HepG2 (cell line): ENCODE data around the gene MAFB. TPM values are rescaled to one million over a fixed set of nuclear protein-coding genes. Genes with fewer than 3 reads are reported as not detected.

Experiments
- ATAC-seq: fragments of 200-7000 bp; cut with Tn5 transposase; 3 replicates; pipeline ENCODE4 v1.9.1; 2020; ENCODE audit warnings: mild to moderate bottlenecking, moderate library complexity
- BruUV-seq: library from RNA; stranded (reverse); fragments of 400-500 nt; replicated peaks from 2 replicates; lab custom pipeline; 2021; lab: Mats Ljungman, UMichigan
- CTCF ChIA-PET: fragments of 300-600 bp; formaldehyde crosslinking; extraction: SDS; loops from one replicate; lab custom pipeline; 2021; ENCODE audit warnings: low total read pairs, inconsistent platforms, low intra/inter-chr PET ratio; lab: Yijun Ruan, JAX
- POLR2A ChIA-PET: fragments of 350-600 bp; sonication (Branson Sonifier 250); formaldehyde crosslinking; loops from one replicate; lab custom pipeline; 2020; ENCODE audit warnings: antibody characterized with exemption, inconsistent platforms; lab: Yijun Ruan, JAX
- DNase-seq: peaks from one replicate; pipeline ENCODE4 v3.0.0-alpha.2; 2015; ENCODE audit warnings: low spot score
- FAIRE-seq: peaks from 3 replicates; lab custom pipeline; 2011; peaks lifted over from hg19 to GRCh38; lab: Jason Lieb, UNC
- H2AFZ ChIP-seq: one replicate; pipeline ENCODE4 v1.6.1; 2011; ENCODE audit warnings: low read length, inconsistent platforms
- H3K27ac ChIP-seq: fragments of 300-600 bp; 3 replicates; pipeline ENCODE4 v1.8.0; 2011; ENCODE audit warnings: mixed run types, mild to moderate bottlenecking, mixed read lengths, low read length, inconsistent platforms; ENCODE audit not compliant: insufficient read depth; ENCODE audit errors: extremely low read length
- H3K27me3 ChIP-seq, 2 experiments: fragments of 200-600 bp in 1 of 2; 2 replicates in 1 of 2; 3 replicates in 1 of 2; pipeline versions ENCODE4 v1.6.0 to v1.8.0; 2011; ENCODE audit warnings: low read length in 2 of 2, mild to moderate bottlenecking in 2 of 2, moderate library complexity in 2 of 2, inconsistent platforms in 1 of 2; ENCODE audit not compliant: insufficient read depth in 2 of 2, control insufficient read depth in 1 of 2
- H3K36me3 ChIP-seq, 2 experiments: fragments of 200-600 bp in 1 of 2; replicated peaks in 1 of 2; 2 replicates in 1 of 2; 3 replicates in 1 of 2; pipeline versions ENCODE4 v1.5.1 to v1.8.0; 2011; ENCODE audit warnings: low read length in 2 of 2, inconsistent platforms in 1 of 2; ENCODE audit not compliant: insufficient read depth in 2 of 2, control insufficient read depth in 1 of 2
- H3K4me1 ChIP-seq: 2 replicates; pipeline ENCODE4 v1.5.1; 2012; ENCODE audit warnings: low read length, inconsistent platforms; ENCODE audit not compliant: insufficient read depth
- H3K4me2 ChIP-seq: 2 replicates; pipeline ENCODE4 v1.6.0; 2011; ENCODE audit warnings: low read depth, low read length, inconsistent platforms
- H3K4me3 ChIP-seq, 3 experiments: fragments of 200-600 bp in 1 of 3; sonication (generic), shearing (Covaris generic) in 1 of 3; replicated peaks in 1 of 3; 2 replicates each; pipeline ENCODE4 v1.5.1; 2011 to 2016; ENCODE audit warnings: low read length in 3 of 3, inconsistent platforms in 2 of 3, low read depth in 2 of 3, mild to moderate bottlenecking in 2 of 3, control low read depth in 1 of 3, mixed read lengths in 1 of 3; ENCODE audit not compliant: insufficient read depth in 1 of 3
- H3K79me2 ChIP-seq: one replicate; pipeline ENCODE4 v1.6.1; 2011; ENCODE audit warnings: low read length, inconsistent platforms; ENCODE audit not compliant: insufficient read depth
- H3K9ac ChIP-seq: 2 replicates; pipeline ENCODE4 v1.6.0; 2011; ENCODE audit warnings: mild to moderate bottlenecking, low read depth, low read length, inconsistent platforms; ENCODE audit not compliant: insufficient read depth
- H3K9me3 ChIP-seq: 2 replicates; pipeline ENCODE4 v1.5.1; 2012; ENCODE audit warnings: mild to moderate bottlenecking, low read length
- H4K20me1 ChIP-seq: 2 replicates; pipeline ENCODE4 v1.6.0; 2011; ENCODE audit warnings: inconsistent platforms, mild to moderate bottlenecking, low read length, moderate library complexity; ENCODE audit not compliant: insufficient read depth
- HCFC1 ChIP-seq: fragments of 150-350 bp; IDR thresholded peaks from 2 replicates; pipeline ENCODE4 v1.6.1; 2014; ENCODE audit warnings: low read depth, low read length
- RAD21 ChIP-seq: fragments of 450-650 bp; formaldehyde crosslinking; IDR thresholded peaks from 2 replicates; pipeline ENCODE4 v1.5.0; 2020; ENCODE audit warnings: mild to moderate bottlenecking
- RXRA ChIP-seq: sonication (generic); formaldehyde crosslinking; IDR thresholded peaks from 2 replicates; pipeline ENCODE4 v1.5.1; 2020; ENCODE audit warnings: missing genetic modification reagents
- STAG1 ChIP-seq: sonication (generic); formaldehyde crosslinking; IDR thresholded peaks from 2 replicates; pipeline ENCODE4 v1.4.0; 2020; ENCODE audit warnings: missing genetic modification reagents
- XRCC5 ChIP-seq: fragments of 200-400 bp; formaldehyde crosslinking; optimal IDR thresholded peaks from 2 replicates; pipeline ENCODE3; 2017; ENCODE audit warnings: mild to moderate bottlenecking, low read length
- ZNF17 ChIP-seq: sonication (generic); formaldehyde crosslinking; IDR thresholded peaks from 2 replicates; pipeline ENCODE4 v1.5.0; 2020; ENCODE audit warnings: mild to moderate bottlenecking, missing genetic modification reagents
- WGBS: methylation state at CpG from one replicate; pipeline ENCODE4 v1.1.6; 2017; ENCODE audit warnings: low lambda C conversion rate; 5-methylcytosine and 5-hydroxymethylcytosine counted together
- in situ Hi-C: cut with HindIII; loops from 2 replicates; pipeline ENCODE4 v1.10.0; 2017; ENCODE audit warnings: low pct_unique_long_range_greater_than_20kb; ENCODE audit not compliant: extremely low pct_ligation_motif_present
- intact Hi-C: fragments of 100-400 bp; cut with micrococcal nuclease; formaldehyde crosslinking; loops from one replicate; pipeline ENCODE4 v1.10.0; 2022; ENCODE audit not compliant: unreplicated experiment
- polyA plus RNA-seq, 8 experiments: library from polyadenylated mRNA; depleted of rRNA in 3 of 8; stranded (reverse) in 7 of 8; unstranded in 1 of 8; fragments of >200 nt; fragmentation: Illumina TruSeq in 4 of 8; extraction: Trizol in 4 of 8; gene quantifications; 2 replicates each; pipeline versions ENCODE4 v1.2.1 to v1.2.3, GENCODE V29; 2011 to 2016; ENCODE audit warnings: low read depth in 4 of 8, missing spikeins in 1 of 8, mixed read lengths in 1 of 8; ENCODE audit not compliant: insufficient read depth in 1 of 8
- total RNA-seq, 5 experiments: library from RNA; depleted of rRNA; stranded (reverse); fragments of >200 nt; fragmentation: Illumina TruSeq; extraction: Trizol; gene quantifications; 2 replicates each; pipeline ENCODE4 v1.2.3, GENCODE V29; 2016; ENCODE audit warnings: low read depth in 1 of 5
- TF ChIP-seq, protein P1 (sequence below): sonication (generic); formaldehyde crosslinking; IDR thresholded peaks from 2 replicates; pipeline ENCODE4 v1.5.0; 2020; ENCODE audit warnings: mild to moderate bottlenecking, missing genetic modification reagents, moderate library complexity

The MAFB gene
- total and polyA plus RNA-seq, 2 of the 13 experiments (the other 11 are each of a cell fraction or from before 2014, with no cell fraction given) = 0.08 to 0.11 TPM

- Histone ChIP-seq H3K4me1 (peaks cover 9% of the 10 kb centered on the region; the same call in 1 of the 2 replicates), H3K4me3 (no peak overlapping the region), H3K27ac (no peak overlapping the region), H3K4me2 (no peak overlapping the region), H3K36me3 (no peaks in the 10 kb centered on the region), H3K9ac (no peak overlapping the region), H3K79me2 (no peaks in the 10 kb centered on the region), H2AFZ (no peak overlapping the region), H4K20me1 (no peaks in the 10 kb centered on the region), H3K27me3 (no peaks in the 10 kb centered on the region; a peak in 1 of 5 replicates), H3K9me3 (no peaks in the 10 kb centered on the region)
- ChIA-PET POLR2A (no interaction called here), CTCF (no interaction called here)
- peak; percentile 49 for DNase-seq
- BruUV-seq = no TSS peak
- 15% methylated on average over 6 of the region's 6 CpGs for WGBS
- peak; percentile 77 for ATAC-seq
- FAIRE-seq = no peak
- intact Hi-C loops (no loop called here), in situ Hi-C loops (no loop called here)
- TF ChIP-seq RAD21 (CRISPR knock-in tag) = 0 out of 2 replicates have a peak, but pooled peaks have one; percentile 32
- TF ChIP-seq STAG1 = peak; percentile 23; the same call in 1 of the 2 replicates
- TF ChIP-seq ZNF17 (CRISPR knock-in tag) = no peak
- TF ChIP-seq, protein P1, sequence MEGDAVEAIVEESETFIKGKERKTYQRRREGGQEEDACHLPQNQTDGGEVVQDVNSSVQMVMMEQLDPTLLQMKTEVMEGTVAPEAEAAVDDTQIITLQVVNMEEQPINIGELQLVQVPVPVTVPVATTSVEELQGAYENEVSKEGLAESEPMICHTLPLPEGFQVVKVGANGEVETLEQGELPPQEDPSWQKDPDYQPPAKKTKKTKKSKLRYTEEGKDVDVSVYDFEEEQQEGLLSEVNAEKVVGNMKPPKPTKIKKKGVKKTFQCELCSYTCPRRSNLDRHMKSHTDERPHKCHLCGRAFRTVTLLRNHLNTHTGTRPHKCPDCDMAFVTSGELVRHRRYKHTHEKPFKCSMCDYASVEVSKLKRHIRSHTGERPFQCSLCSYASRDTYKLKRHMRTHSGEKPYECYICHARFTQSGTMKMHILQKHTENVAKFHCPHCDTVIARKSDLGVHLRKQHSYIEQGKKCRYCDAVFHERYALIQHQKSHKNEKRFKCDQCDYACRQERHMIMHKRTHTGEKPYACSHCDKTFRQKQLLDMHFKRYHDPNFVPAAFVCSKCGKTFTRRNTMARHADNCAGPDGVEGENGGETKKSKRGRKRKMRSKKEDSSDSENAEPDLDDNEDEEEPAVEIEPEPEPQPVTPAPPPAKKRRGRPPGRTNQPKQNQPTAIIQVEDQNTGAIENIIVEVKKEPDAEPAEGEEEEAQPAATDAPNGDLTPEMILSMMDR (CRISPR knock-in tag) = peak; percentile 33
- peak; percentile 14 for TF ChIP-seq XRCC5
- TF ChIP-seq HCFC1 = no peak
- TF ChIP-seq RXRA = no peak
Observed at GRCh38 chr20:40648210-40649072, 40.6 kb downstream of the MAFB start.
